Endothelial cell (in vitro differentiated cells): ENCODE measurements around the gene CABP2. TPM values are rescaled to one million over a fixed set of nuclear protein-coding genes. Genes with fewer than 3 reads are reported as not detected.
"Not testable (repeated sequence)": the region's sequence is repeated elsewhere in the genome, so short reads cannot be mapped to it uniquely, and the experiment has no call there.

Source experiments
- DNase-seq: peaks from one replicate; pipeline ENCODE4 v3.0.0; 2021; ENCODE audit warnings: low spot score
- H3K27ac Mint-ChIP-seq: one replicate; pipeline ENCODE4 v1.8.0; 2021; ENCODE audit warnings: mixed read lengths, inconsistent platforms; ENCODE audit not compliant: unreplicated experiment
- H3K27me3 Mint-ChIP-seq: one replicate; pipeline ENCODE4 v1.8.0; 2021; ENCODE audit warnings: mild to moderate bottlenecking, moderate library complexity, mixed read lengths, inconsistent platforms; ENCODE audit not compliant: unreplicated experiment
- H3K36me3 Mint-ChIP-seq: one replicate; pipeline ENCODE4 v1.8.0; 2021; ENCODE audit warnings: mild to moderate bottlenecking, low read depth, mixed read lengths, inconsistent platforms; ENCODE audit not compliant: unreplicated experiment
- H3K4me1 Mint-ChIP-seq: one replicate; pipeline ENCODE4 v1.8.0; 2021; ENCODE audit warnings: mild to moderate bottlenecking, mixed read lengths, inconsistent platforms; ENCODE audit not compliant: unreplicated experiment
- H3K4me3 Mint-ChIP-seq: one replicate; pipeline ENCODE4 v1.8.0; 2021; ENCODE audit warnings: mild to moderate bottlenecking, mixed read lengths, inconsistent platforms; ENCODE audit not compliant: unreplicated experiment
- H3K9me3 Mint-ChIP-seq: one replicate; pipeline ENCODE4 v1.8.0; 2021; ENCODE audit warnings: mixed read lengths, inconsistent platforms; ENCODE audit not compliant: unreplicated experiment
- total RNA-seq: library from RNA; stranded (reverse); fragmentation: NEBNext Ultra II Directional; extraction: Animal tissue kit (Norgen Biotek cat#: 25700); gene quantifications from one replicate; pipeline ENCODE4 v1.2.1, GENCODE V29; 2021; ENCODE audit not compliant: unreplicated experiment
- TF ChIP-seq, protein P1 (sequence below): fragments of 200-600 bp; sonication (generic); IDR thresholded peaks from one replicate; pipeline ENCODE4 v1.5.0; 2021; ENCODE audit warnings: antibody characterized with exemption; ENCODE audit not compliant: unreplicated experiment

Gene CABP2
- total RNA-seq, 1 donor from 2014 or later: not detected

DNA sequence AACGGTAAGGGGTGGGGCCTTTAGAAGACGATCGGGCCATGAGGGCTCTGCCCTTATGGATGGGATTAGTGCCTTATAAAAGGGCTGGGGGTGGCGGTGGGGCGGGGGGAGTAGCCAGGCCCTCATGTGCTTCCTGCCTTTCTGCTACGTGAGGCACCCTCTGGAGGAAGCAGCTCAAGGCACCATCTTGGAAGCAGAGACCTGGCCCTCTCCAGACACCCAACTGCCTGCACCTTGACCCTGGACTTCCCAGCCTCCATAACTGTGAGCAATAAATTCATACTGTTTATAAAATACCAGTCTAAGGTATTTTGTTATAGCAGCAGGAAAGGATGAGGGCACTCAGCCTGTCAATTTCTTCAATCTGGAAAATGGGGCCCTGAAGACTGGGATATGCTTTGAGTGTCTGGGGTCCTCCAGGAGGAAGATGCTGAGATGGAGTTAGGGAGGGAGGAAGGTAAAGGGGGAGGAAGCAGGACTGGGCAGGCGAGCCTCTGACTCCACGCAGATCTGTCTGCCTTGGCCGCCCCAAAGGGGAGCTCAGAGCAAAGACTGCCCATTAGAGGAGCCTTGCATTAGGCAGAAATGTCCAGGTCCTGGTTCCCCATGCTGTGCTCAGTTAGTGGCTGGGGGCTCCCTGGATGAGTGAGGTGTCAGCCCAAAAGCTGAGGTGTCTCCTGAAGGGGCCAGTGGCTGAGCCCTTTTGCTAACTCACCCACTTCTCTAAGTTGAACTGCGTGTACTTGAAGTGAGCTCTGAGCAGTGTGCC, 5.3 kb downstream of the CABP2 start:
- TF ChIP-seq, protein P1, sequence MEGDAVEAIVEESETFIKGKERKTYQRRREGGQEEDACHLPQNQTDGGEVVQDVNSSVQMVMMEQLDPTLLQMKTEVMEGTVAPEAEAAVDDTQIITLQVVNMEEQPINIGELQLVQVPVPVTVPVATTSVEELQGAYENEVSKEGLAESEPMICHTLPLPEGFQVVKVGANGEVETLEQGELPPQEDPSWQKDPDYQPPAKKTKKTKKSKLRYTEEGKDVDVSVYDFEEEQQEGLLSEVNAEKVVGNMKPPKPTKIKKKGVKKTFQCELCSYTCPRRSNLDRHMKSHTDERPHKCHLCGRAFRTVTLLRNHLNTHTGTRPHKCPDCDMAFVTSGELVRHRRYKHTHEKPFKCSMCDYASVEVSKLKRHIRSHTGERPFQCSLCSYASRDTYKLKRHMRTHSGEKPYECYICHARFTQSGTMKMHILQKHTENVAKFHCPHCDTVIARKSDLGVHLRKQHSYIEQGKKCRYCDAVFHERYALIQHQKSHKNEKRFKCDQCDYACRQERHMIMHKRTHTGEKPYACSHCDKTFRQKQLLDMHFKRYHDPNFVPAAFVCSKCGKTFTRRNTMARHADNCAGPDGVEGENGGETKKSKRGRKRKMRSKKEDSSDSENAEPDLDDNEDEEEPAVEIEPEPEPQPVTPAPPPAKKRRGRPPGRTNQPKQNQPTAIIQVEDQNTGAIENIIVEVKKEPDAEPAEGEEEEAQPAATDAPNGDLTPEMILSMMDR: no peak
- Mint-ChIP-seq H3K36me3 (no peaks in the 10 kb centered on the region), H3K27ac (no peak overlapping the region), H3K4me1 (peaks cover 6% of the 10 kb centered on the region), H3K9me3 (no peaks in the 10 kb centered on the region), H3K27me3 (peaks cover 8% of the 10 kb centered on the region), H3K4me3 (no peak overlapping the region)
- no peak for DNase-seq

DNA sequence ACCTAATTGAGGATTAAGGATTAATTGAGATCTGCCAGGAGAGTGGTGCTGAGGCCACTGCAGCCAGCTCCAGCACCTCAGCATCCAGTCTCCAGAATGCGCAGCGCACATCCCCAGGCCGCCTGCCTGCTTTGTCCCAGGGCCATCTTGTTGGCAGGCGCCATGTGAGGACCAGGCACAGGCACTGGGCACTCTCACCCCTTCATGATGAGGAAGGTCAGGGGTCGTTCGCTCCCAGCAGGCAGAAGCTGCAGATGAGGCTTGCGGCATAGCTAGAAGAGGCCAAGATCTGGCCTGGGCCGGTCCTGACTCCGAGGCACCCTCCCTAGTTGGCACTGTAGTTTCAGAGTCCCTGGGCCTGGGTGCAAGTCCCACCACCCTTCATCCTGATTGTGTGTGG, 6.4 kb downstream of the CABP2 start:
- Mint-ChIP-seq H3K4me3 (no peak overlapping the region), H3K9me3 (no peaks in the 10 kb centered on the region), H3K27ac (no peak overlapping the region), H3K4me1 (peaks cover 6% of the 10 kb centered on the region), H3K36me3 (no peaks in the 10 kb centered on the region), H3K27me3 (peaks cover 8% of the 10 kb centered on the region)
- DNase-seq: no peak
- TF ChIP-seq, protein P1: no peak

DNA sequence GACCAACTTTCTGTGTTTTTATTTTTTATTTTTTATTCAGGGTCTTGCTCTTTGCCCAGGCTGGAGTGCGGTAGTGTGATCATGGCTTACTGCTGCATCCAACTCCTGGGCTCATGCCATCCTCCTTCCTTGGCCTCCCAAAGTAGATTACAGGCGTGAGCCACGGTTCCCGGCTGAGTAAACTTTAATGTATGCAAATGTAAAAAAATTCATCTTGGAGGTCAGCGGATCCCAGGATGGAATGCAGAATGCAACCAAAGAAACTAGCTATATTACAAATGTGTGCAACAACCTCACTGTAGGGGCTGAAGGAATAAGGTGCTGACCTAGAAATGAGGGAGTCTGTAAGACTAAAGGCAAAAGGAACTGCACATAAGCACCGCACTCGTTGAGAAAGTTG, 9.1 kb downstream of the CABP2 start:
- no peak for DNase-seq
- H3K27me3 Mint-ChIP-seq: peaks cover 10% of the 10 kb centered on the region
- H3K4me3 Mint-ChIP-seq: no peak overlapping the region
- no peaks in the 10 kb centered on the region for H3K36me3 Mint-ChIP-seq
- H3K9me3 Mint-ChIP-seq: no peaks in the 10 kb centered on the region
- peaks cover 13% of the 10 kb centered on the region for H3K4me1 Mint-ChIP-seq
- TF ChIP-seq, protein P1: no peak
- H3K27ac Mint-ChIP-seq: no peak overlapping the region

DNA sequence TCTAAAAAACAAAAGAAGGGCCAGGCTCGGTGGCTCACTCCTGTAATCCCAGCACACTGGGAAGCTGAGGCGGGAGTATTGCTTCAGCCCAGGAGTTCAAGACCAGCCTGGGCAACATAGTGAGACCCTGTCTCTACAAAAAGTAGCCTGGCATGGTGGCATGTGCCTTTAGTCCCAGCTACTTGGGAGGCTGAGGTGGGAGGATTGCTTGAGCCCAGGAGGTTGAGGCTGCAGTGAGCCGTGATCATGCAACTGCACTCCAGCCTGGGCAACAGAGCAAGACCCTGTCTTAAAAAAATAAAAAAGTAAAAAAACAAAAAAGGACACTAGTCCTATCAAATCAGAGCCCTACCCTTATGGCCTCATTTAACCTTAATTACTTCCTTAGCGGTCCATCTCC, 11.7 kb downstream of the CABP2 start:
- H3K4me3 Mint-ChIP-seq, DNase-seq, H3K9me3 Mint-ChIP-seq, H3K27ac Mint-ChIP-seq, H3K36me3 Mint-ChIP-seq: not testable (repeated sequence)
- Mint-ChIP-seq H3K4me1 (peaks cover 15% of the 10 kb centered on the region), H3K27me3 (peaks cover 10% of the 10 kb centered on the region)

DNA sequence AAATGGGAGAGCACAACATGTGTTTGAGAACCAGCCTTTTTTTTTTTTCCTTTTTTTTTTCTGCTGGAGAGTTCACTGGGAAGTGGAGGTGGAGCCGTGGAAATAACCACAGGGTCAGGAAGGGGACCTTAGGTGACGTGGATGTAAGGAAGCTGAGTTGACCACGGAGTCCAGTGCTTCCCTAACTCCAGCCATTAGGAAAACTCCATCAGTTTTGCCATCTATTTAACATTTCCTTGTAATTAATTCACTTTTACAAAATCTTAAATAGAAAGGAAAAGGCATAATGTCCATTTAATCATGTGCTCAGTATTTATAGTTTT, 13.3 kb downstream of the CABP2 start:
- no peaks in the 10 kb centered on the region for H3K9me3 Mint-ChIP-seq
- peak overlapping the region; percentile 79 for H3K27ac Mint-ChIP-seq
- H3K36me3 Mint-ChIP-seq: no peaks in the 10 kb centered on the region
- H3K4me1 Mint-ChIP-seq: peaks cover 19% of the 10 kb centered on the region
- DNase-seq: no peak
- TF ChIP-seq, protein P1: no peak
- peaks cover 8% of the 10 kb centered on the region for H3K27me3 Mint-ChIP-seq
- H3K4me3 Mint-ChIP-seq: peak overlapping the region; percentile 62
